Measurements from ENCODE around the gene TPRG1L.

DNA sequence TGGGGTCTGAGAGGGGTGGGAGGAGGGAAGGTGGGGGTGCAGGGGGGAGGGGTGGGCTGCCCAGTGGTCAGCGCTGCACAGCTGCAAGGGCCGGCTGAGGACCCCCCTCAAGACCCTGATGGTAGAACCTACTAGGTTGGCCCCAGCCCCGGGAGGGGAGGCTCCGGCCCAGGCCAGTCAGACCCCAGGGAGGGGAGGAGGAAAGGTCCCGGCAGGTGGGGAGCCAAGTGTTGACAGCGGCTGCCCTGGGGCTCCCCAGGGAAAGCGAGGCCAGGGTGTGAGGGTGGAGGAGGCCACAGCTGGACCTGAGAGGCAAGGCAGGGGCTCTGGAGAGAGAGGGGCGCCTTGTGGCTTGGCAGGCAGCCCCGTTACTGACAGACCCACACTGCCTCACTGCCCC, 44.6 kb upstream of the TPRG1L start:
- TF ChIP-seq, protein P1, sequence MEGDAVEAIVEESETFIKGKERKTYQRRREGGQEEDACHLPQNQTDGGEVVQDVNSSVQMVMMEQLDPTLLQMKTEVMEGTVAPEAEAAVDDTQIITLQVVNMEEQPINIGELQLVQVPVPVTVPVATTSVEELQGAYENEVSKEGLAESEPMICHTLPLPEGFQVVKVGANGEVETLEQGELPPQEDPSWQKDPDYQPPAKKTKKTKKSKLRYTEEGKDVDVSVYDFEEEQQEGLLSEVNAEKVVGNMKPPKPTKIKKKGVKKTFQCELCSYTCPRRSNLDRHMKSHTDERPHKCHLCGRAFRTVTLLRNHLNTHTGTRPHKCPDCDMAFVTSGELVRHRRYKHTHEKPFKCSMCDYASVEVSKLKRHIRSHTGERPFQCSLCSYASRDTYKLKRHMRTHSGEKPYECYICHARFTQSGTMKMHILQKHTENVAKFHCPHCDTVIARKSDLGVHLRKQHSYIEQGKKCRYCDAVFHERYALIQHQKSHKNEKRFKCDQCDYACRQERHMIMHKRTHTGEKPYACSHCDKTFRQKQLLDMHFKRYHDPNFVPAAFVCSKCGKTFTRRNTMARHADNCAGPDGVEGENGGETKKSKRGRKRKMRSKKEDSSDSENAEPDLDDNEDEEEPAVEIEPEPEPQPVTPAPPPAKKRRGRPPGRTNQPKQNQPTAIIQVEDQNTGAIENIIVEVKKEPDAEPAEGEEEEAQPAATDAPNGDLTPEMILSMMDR (IDR thresholded peaks at IDR 0.05) = no peak
- no peak for TF ChIP-seq POLR2A (IDR thresholded peaks at IDR 0.05)

All from testis (tissue), 2 donors.